HCT116 (cell line): ENCODE data around the gene SURF6. TPM values are rescaled to one million over a fixed set of nuclear protein-coding genes. Genes with fewer than 3 reads are reported as not detected.

ENCODE experiments used
- ATAC-seq: fragments of 200-7000 bp; cut with Tn5 transposase; 2 replicates; pipeline ENCODE4 v1.9.1; 2020; ENCODE audit warnings: mild to moderate bottlenecking, moderate library complexity
- Bru-seq: library from RNA; stranded (reverse); fragments of 400-500 nt; gene quantifications from one replicate; lab custom pipeline; 2021; lab: Mats Ljungman, UMichigan
- BruChase-seq, 2 experiments: library from RNA; stranded (reverse); fragments of 400-500 nt; gene quantifications; one replicate each; lab custom pipeline; 2021; lab: Mats Ljungman, UMichigan
- BruUV-seq: library from RNA; stranded (reverse); fragments of 400-500 nt; replicated peaks from 2 replicates; lab custom pipeline; 2021; lab: Mats Ljungman, UMichigan
- CTCF ChIA-PET: fragments of 300-600 bp; sonication (Branson Sonifier 250); formaldehyde crosslinking; loops from one replicate; lab custom pipeline; 2021; ENCODE audit warnings: antibody characterized with exemption; lab: Charles Lee
- POLR2A ChIA-PET: fragments of 300-600, 350-600 bp; sonication (Branson Sonifier 250); formaldehyde crosslinking; loops from one replicate; lab custom pipeline; 2021; ENCODE audit warnings: antibody characterized with exemption; lab: Charles Lee
- RAD21 ChIA-PET, 2 experiments: fragments of 300-600 bp; sonication (Branson Sonifier 250); formaldehyde crosslinking; loops; one replicate each; lab custom pipeline; 2023; ENCODE audit warnings: low total read pairs in 2 of 2; ENCODE audit not compliant: uncharacterized antibody in 2 of 2, unreplicated experiment in 2 of 2, low non-redundant PET in 1 of 2; lab: Charles Lee
- DNase-seq: peaks from one replicate; pipeline ENCODE4 v3.0.0-alpha.2; 2010; ENCODE audit warnings: low read depth, low spot score
- H2AFZ ChIP-seq: fragments of 200-600 bp; shearing (Covaris generic), sonication (generic); 2 replicates; pipeline ENCODE4 v1.6.1; 2017; ENCODE audit warnings: low read depth, mixed run types, mixed read lengths, antibody characterized with exemption, low read length; ENCODE audit not compliant: poor library complexity, severe bottlenecking
- H3K27ac ChIP-seq: 2 replicates; pipeline ENCODE4 v1.5.1; 2012; ENCODE audit warnings: low read depth, low read length
- H3K27me3 ChIP-seq: fragments of 200-600 bp; sonication (generic); 2 replicates; pipeline ENCODE4 v1.6.1; 2016; ENCODE audit warnings: mixed run types, low read length, mixed read lengths; ENCODE audit not compliant: insufficient read depth
- H3K36me3 ChIP-seq, 2 experiments: fragments of 200-500 bp in 1 of 2; fragments of 200-600 bp in 1 of 2; sonication (Bioruptor generic) in 1 of 2; sonication (generic) in 1 of 2; 2 replicates each; pipeline versions ENCODE4 v1.5.1 to v1.6.1; 2014 to 2016; ENCODE audit warnings: low read length in 2 of 2, inconsistent platforms in 1 of 2, mixed read lengths in 1 of 2, mixed run types in 1 of 2; ENCODE audit not compliant: insufficient read depth in 2 of 2, control insufficient read depth in 1 of 2
- H3K4me1 ChIP-seq, 2 experiments: fragments of 200-600 bp in 1 of 2; sonication (generic) in 1 of 2; 2 replicates each; pipeline versions ENCODE4 v1.5.1 to v1.6.1; 2012 to 2017; ENCODE audit warnings: low read length in 2 of 2, inconsistent platforms in 1 of 2, mild to moderate bottlenecking in 1 of 2, mixed read lengths in 1 of 2, mixed run types in 1 of 2, moderate library complexity in 1 of 2; ENCODE audit not compliant: insufficient read depth in 2 of 2, control insufficient read depth in 1 of 2
- H3K4me2 ChIP-seq: fragments of 200-600 bp; sonication (generic); 2 replicates; pipeline ENCODE4 v1.6.1; 2017; ENCODE audit warnings: mixed run types, low read length, mixed read lengths
- H3K4me3 ChIP-seq, 2 experiments: fragments of 200-600 bp in 1 of 2; sonication (generic) in 1 of 2; replicated peaks in 1 of 2; 2 replicates each; pipeline ENCODE4 v1.5.1; 2011 to 2016; ENCODE audit warnings: low read length in 2 of 2, control low read depth in 1 of 2, low read depth in 1 of 2, mild to moderate bottlenecking in 1 of 2, mixed read lengths in 1 of 2, mixed run types in 1 of 2
- H3K79me2 ChIP-seq: fragments of 200-600 bp; sonication (generic); 2 replicates; pipeline ENCODE4 v1.6.1; 2017; ENCODE audit warnings: mild to moderate bottlenecking, mixed run types, low read length, moderate library complexity, mixed read lengths; ENCODE audit not compliant: insufficient read depth
- H3K9ac ChIP-seq: fragments of 200-600 bp; sonication (generic); 2 replicates; pipeline ENCODE4 v1.6.1; 2016; ENCODE audit warnings: low read length, mixed read lengths
- H3K9me2 ChIP-seq: fragments of 200-600 bp; sonication (generic), shearing (Covaris generic); 2 replicates; pipeline ENCODE4 v1.6.1; 2017; ENCODE audit warnings: mixed run types, mild to moderate bottlenecking, moderate library complexity; ENCODE audit not compliant: insufficient read depth
- H3K9me3 ChIP-seq, 2 experiments: fragments of 200-500 bp in 1 of 2; fragments of 200-600 bp in 1 of 2; sonication (Bioruptor generic) in 1 of 2; sonication (generic) in 1 of 2; 2 replicates each; pipeline ENCODE4 v1.6.1; 2014 to 2017; ENCODE audit warnings: low read length in 2 of 2, mixed read lengths in 2 of 2, inconsistent platforms in 1 of 2, low read depth in 1 of 2, mild to moderate bottlenecking in 1 of 2, mixed run types in 1 of 2, moderate library complexity in 1 of 2; ENCODE audit not compliant: control insufficient read depth in 1 of 2, insufficient read depth in 1 of 2
- H4K20me1 ChIP-seq: fragments of 200-600 bp; sonication (generic), shearing (Covaris generic); 2 replicates; pipeline ENCODE4 v1.6.1; 2017; ENCODE audit warnings: mixed run types, mild to moderate bottlenecking, moderate library complexity; ENCODE audit not compliant: insufficient read depth
- CBX3 ChIP-seq: IDR thresholded peaks from 2 replicates; pipeline ENCODE4 v1.6.1; 2012; ENCODE audit warnings: low read depth
- CEBPB ChIP-seq: IDR thresholded peaks from 2 replicates; pipeline ENCODE4 v1.6.1; 2012; ENCODE audit warnings: low read depth
- EGR1 ChIP-seq: IDR thresholded peaks from 2 replicates; pipeline ENCODE4 v1.6.1; 2012; ENCODE audit warnings: low read depth
- ELF1 ChIP-seq: IDR thresholded peaks from 2 replicates; pipeline ENCODE4 v1.6.1; 2012; ENCODE audit warnings: low read depth, borderline replicate concordance
- EZH2 ChIP-seq: fragments of 200-600 bp; sonication (generic); IDR thresholded peaks from 2 replicates; pipeline ENCODE4 v1.6.1; 2017; ENCODE audit warnings: antibody characterized with exemption, mixed run types
- FOSL1 ChIP-seq: IDR thresholded peaks from 2 replicates; pipeline ENCODE4 v1.6.1; 2012; ENCODE audit warnings: low read depth
- POLR2AphosphoS5 ChIP-seq: IDR thresholded peaks from 2 replicates; pipeline ENCODE4 v1.6.1; 2011; ENCODE audit warnings: mild to moderate bottlenecking, low read depth, low read length, moderate library complexity
- RAD21 ChIP-seq: IDR thresholded peaks from 2 replicates; pipeline ENCODE4 v1.6.1; 2012; ENCODE audit warnings: low read depth, mild to moderate bottlenecking
- SIN3A ChIP-seq: IDR thresholded peaks from 2 replicates; pipeline ENCODE4 v1.6.1; 2012; ENCODE audit warnings: low read depth
- SP1 ChIP-seq: IDR thresholded peaks from 2 replicates; pipeline ENCODE4 v1.6.1; 2012; ENCODE audit warnings: low read depth
- SRF ChIP-seq: IDR thresholded peaks from 2 replicates; pipeline ENCODE4 v1.6.1; 2012; ENCODE audit warnings: low read depth
- TCF7L2 ChIP-seq: IDR thresholded peaks from 2 replicates; pipeline ENCODE4 v1.7.0; 2011; ENCODE audit warnings: borderline replicate concordance, inconsistent platforms; ENCODE audit not compliant: insufficient read depth, insufficient read length; ENCODE audit errors: extremely low read depth
- YY1 ChIP-seq: IDR thresholded peaks from 2 replicates; pipeline ENCODE4 v1.6.1; 2011; ENCODE audit warnings: low read length, low read depth, moderate library complexity, mild to moderate bottlenecking; ENCODE audit not compliant: insufficient replicate concordance; ENCODE audit errors: extremely low read depth
- ZFX ChIP-seq: fragments of 450-650 bp; IDR thresholded peaks from 2 replicates; pipeline ENCODE4 v1.6.1; 2017
- intact Hi-C: fragments of 100-400 bp; cut with micrococcal nuclease; formaldehyde crosslinking; loops from 2 replicates; pipeline ENCODE4 v1.10.0; 2022
- long read RNA-seq: library from polyadenylated mRNA; unstranded; transcript quantifications from one replicate; pipeline ENCODE4 v2.0.0, GENCODE V29; 2021; ENCODE audit not compliant: unreplicated experiment
- polyA plus RNA-seq: library from polyadenylated mRNA; unstranded; fragments of >200 nt; gene quantifications from 2 replicates; pipeline ENCODE4 v1.2.1, GENCODE V29; 2012; ENCODE audit warnings: missing spikeins
- total RNA-seq: library from RNA; stranded (reverse); gene quantifications from one replicate; pipeline ENCODE4 v1.2.1, GENCODE V29; 2021; ENCODE audit not compliant: unreplicated experiment
- TF ChIP-seq, protein P1 (sequence below): IDR thresholded peaks from 2 replicates; pipeline ENCODE4 v1.6.1; 2012
- TF ChIP-seq, protein P2 (sequence below), 3 experiments: fragments of 200-600 bp in 1 of 3; sonication (generic) in 1 of 3; IDR thresholded peaks in 2 of 3; conservative IDR thresholded peaks in 1 of 3; 2 replicates each; pipeline ENCODE4 v1.5.1; 2012 to 2017; ENCODE audit warnings: low read depth in 2 of 3, low read length in 2 of 3, antibody characterized with exemption in 1 of 3, borderline replicate concordance in 1 of 3, control low read depth in 1 of 3, mild to moderate bottlenecking in 1 of 3, mixed read lengths in 1 of 3, mixed run types in 1 of 3, moderate library complexity in 1 of 3; ENCODE audit not compliant: insufficient read depth in 1 of 3
- TF ChIP-seq, protein P3 (sequence below): IDR thresholded peaks from 2 replicates; pipeline ENCODE4 v1.6.1; 2011; ENCODE audit warnings: mild to moderate bottlenecking, low read length, moderate library complexity; ENCODE audit not compliant: insufficient replicate concordance; ENCODE audit errors: extremely low read depth

Gene SURF6
- total RNA-seq (30.1 TPM), Bru-seq, nascent RNA (percentile 92 among the genes with signal in this experiment), BruChase-seq, experiment 1, labeled RNA remaining after a 6-hour chase (percentile 91 among the genes with signal in this experiment), BruChase-seq, experiment 2, labeled RNA remaining after a 2-hour chase (percentile 95 among the genes with signal in this experiment)
- polyA plus RNA-seq = 18.8 and 19.3 TPM in 2 replicates
- long read RNA-seq, full-length matches to known transcripts = 88 of 132 reads
- long read RNA-seq, partial matches to known transcripts = 11 of 132 reads
- long read RNA-seq, other reads (novel, unspliced or antisense) = 33 of 132 reads

DNA sequence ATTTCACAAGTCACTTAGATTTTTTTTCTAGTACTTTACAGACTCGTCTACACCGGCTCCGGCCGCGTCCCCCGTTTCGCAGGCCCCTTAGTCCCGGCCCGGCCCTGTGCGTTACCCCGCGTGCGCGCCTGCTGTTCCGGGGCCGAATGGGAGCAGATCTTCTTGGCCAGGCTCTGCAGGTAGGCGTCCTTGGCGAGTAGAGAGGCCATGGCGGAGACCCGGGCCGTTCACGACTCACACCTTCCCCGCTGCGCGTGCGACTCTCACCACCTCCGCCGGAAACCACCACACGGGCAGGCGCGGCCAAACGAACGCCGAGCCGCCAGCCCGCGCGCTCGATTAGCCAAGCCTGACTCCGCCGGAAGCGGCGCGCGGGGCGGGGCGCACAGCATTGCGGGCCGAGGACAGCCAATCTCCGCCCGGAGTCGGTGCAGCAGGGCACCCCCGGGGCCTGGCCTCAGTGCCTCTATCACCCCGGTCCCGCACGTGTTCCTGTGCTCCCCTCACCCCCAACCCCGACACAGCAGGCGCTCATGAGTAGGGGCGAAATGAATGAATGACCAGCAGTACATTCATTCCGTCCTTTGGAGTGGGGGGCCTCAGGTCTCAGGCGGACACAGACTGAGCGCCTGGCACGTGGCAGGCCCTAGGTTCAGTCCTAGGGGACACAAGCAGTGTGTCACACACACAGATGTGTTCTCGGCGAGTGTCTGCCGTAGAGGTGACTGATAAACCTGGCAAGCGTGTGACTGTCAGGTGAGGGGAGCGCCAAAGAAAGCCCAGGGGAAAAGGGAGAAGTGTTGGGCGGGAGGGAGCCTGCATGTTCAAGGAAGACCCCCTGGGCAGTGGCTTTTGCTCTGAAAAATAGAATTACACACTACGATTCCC lies at the start of gene SURF6:
SURF6 (minus strand) TSS at position 265 of the 888 bp plus-strand sequence; CDS start at position 209, 56 bp downstream.
- TF ChIP-seq, protein P1, sequence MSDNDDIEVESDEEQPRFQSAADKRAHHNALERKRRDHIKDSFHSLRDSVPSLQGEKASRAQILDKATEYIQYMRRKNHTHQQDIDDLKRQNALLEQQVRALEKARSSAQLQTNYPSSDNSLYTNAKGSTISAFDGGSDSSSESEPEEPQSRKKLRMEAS = peak; percentile 98
- peak; percentile 87 for TF ChIP-seq POLR2AphosphoS5
- TF ChIP-seq FOSL1 = peak; percentile 29; the same call in 1 of the 2 replicates
- TF ChIP-seq, protein P2, sequence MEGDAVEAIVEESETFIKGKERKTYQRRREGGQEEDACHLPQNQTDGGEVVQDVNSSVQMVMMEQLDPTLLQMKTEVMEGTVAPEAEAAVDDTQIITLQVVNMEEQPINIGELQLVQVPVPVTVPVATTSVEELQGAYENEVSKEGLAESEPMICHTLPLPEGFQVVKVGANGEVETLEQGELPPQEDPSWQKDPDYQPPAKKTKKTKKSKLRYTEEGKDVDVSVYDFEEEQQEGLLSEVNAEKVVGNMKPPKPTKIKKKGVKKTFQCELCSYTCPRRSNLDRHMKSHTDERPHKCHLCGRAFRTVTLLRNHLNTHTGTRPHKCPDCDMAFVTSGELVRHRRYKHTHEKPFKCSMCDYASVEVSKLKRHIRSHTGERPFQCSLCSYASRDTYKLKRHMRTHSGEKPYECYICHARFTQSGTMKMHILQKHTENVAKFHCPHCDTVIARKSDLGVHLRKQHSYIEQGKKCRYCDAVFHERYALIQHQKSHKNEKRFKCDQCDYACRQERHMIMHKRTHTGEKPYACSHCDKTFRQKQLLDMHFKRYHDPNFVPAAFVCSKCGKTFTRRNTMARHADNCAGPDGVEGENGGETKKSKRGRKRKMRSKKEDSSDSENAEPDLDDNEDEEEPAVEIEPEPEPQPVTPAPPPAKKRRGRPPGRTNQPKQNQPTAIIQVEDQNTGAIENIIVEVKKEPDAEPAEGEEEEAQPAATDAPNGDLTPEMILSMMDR (IDR thresholded peaks at IDR 0.05 in 2 of 3, conservative IDR thresholded peaks at IDR 0.05 in 1 of 3; ENCODE audit: borderline replicate concordance in 1 of 3, insufficient read depth in 1 of 3, low read depth in 2 of 3, low read length in 2 of 3) = no peak
- TF ChIP-seq EGR1 = peak; percentile 63
- peak; percentile 13; the same call in 1 of the 2 replicates for TF ChIP-seq RAD21
- TF ChIP-seq EZH2 = no peak
- TF ChIP-seq SRF = peak; percentile 99
- peak; percentile 89 for TF ChIP-seq YY1
- TF ChIP-seq, protein P3, sequence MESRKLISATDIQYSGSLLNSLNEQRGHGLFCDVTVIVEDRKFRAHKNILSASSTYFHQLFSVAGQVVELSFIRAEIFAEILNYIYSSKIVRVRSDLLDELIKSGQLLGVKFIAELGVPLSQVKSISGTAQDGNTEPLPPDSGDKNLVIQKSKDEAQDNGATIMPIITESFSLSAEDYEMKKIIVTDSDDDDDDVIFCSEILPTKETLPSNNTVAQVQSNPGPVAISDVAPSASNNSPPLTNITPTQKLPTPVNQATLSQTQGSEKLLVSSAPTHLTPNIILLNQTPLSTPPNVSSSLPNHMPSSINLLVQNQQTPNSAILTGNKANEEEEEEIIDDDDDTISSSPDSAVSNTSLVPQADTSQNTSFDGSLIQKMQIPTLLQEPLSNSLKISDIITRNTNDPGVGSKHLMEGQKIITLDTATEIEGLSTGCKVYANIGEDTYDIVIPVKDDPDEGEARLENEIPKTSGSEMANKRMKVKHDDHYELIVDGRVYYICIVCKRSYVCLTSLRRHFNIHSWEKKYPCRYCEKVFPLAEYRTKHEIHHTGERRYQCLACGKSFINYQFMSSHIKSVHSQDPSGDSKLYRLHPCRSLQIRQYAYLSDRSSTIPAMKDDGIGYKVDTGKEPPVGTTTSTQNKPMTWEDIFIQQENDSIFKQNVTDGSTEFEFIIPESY = peak; percentile 87
- no peak for TF ChIP-seq CEBPB
- peak; percentile 57 for TF ChIP-seq TCF7L2
- TF ChIP-seq CBX3 = peak; percentile 94
- peak; percentile 98 for TF ChIP-seq SIN3A
- TF ChIP-seq ZFX = peak; percentile 78; the same call in 1 of the 2 replicates
- no peak; the same call in 1 of the 2 replicates for TF ChIP-seq ELF1
- peak; percentile 97 for TF ChIP-seq SP1
- ChIA-PET POLR2A (interaction anchor here (0.7 kb wide), 1 partner anchor 155 kb away, joined by 3 read pairs; no protein-coding TSS in a partner anchor), CTCF (interaction anchor here (1.4 to 1.7 kb wide), 2 partner anchors 97 to 150 kb away, joined by 4 to 5 read pairs; no protein-coding TSS in a partner anchor), RAD21 (no interaction called here)
- Histone ChIP-seq H3K4me2 (peak within 1 kb of the TSS; percentile 99), H3K27ac (peak within 1 kb of the TSS; percentile 91), H3K4me1 (peaks cover 12 to 26% of the 10 kb centered on the region in 2 experiments), H3K9ac (peak within 1 kb of the TSS; percentile 97), H3K9me2 (no peaks in the 10 kb centered on the region), H3K27me3 (no peaks in the 10 kb centered on the region), H2AFZ (no peak within 1 kb of the TSS), H3K9me3 (no peaks in the 10 kb centered on the region), H3K36me3 (peaks cover 41 to 52% of the 10 kb centered on the region in 2 experiments; a peak in 3 of 4 replicates), H4K20me1 (no peaks in the 10 kb centered on the region; the same call in 1 of the 2 replicates), H3K4me3 (peak within 1 kb of the TSS; percentile 91 to 99), H3K79me2 (peaks cover 44% of the 10 kb centered on the region)
- intact Hi-C loops = loop anchor here (5.0 kb wide), 1 partner anchor 151 kb away; no protein-coding TSS in a partner anchor
- BruUV-seq = TSS peak; percentile 92
- ATAC-seq = peak; percentile 93
- peak; percentile 81 for DNase-seq
